Omental fat pad (tissue), 4 donors: Measurements from ENCODE around the gene CUX1. TPM values are rescaled to one million over a fixed set of nuclear protein-coding genes. Genes with fewer than 3 reads are reported as not detected.

Source experiments
- ATAC-seq: fragments of 150-250 bp; one replicate; pipeline ENCODE4 v1.9.1; 2016; ENCODE audit warnings: mild to moderate bottlenecking, moderate library complexity; ENCODE audit not compliant: low FRiP score
- DNase-seq: peaks from one replicate; pipeline ENCODE4 v3.0.0-alpha.2; 2019; ENCODE audit warnings: low spot score
- total RNA-seq, 4 donors: library from RNA; depleted of rRNA; stranded (reverse); fragments of >200 nt; gene quantifications; one replicate each; pipeline ENCODE4 v1.1.0, GENCODE V29; 2016
- TF ChIP-seq, protein P1 (sequence below), 3 donors: fragments of 450-650 bp; IDR thresholded peaks; one replicate each; pipeline ENCODE4 v1.5.1; 2016 to 2017; ENCODE audit warnings: antibody characterized with exemption in 3 of 3, mild to moderate bottlenecking in 3 of 3, moderate library complexity in 2 of 3

The CUX1 gene
- total RNA-seq, 4 donors from 2014 or later: 67.6 to 141 (median 75.7) TPM

DNA sequence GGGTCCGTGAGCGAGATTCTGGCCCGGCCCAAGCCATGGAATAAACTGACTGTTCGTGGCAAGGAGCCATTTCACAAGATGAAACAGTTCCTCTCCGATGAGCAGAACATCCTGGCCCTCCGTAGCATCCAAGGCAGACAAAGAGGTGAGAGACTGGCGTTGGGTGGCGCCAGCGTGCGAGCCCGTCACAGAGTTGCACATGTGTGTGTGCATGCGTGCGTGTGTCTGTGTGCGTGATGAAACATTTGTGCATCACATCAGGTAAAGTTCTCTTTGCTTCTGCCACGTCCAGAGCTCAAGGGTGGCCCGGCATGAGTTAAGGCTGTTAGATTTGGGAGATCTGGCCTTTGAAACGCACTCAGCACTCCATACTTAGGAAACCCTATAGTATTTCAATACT, 379.7 kb downstream of the CUX1 start:
- TF ChIP-seq, protein P1, sequence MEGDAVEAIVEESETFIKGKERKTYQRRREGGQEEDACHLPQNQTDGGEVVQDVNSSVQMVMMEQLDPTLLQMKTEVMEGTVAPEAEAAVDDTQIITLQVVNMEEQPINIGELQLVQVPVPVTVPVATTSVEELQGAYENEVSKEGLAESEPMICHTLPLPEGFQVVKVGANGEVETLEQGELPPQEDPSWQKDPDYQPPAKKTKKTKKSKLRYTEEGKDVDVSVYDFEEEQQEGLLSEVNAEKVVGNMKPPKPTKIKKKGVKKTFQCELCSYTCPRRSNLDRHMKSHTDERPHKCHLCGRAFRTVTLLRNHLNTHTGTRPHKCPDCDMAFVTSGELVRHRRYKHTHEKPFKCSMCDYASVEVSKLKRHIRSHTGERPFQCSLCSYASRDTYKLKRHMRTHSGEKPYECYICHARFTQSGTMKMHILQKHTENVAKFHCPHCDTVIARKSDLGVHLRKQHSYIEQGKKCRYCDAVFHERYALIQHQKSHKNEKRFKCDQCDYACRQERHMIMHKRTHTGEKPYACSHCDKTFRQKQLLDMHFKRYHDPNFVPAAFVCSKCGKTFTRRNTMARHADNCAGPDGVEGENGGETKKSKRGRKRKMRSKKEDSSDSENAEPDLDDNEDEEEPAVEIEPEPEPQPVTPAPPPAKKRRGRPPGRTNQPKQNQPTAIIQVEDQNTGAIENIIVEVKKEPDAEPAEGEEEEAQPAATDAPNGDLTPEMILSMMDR (IDR thresholded peaks at IDR 0.05): no peak
- DNase-seq: no peak
- no peak for ATAC-seq

- TF ChIP-seq, protein P1 (IDR thresholded peaks at IDR 0.05): no peak
- DNase-seq: no peak
- ATAC-seq: no peak
These were observed 380.2 kb downstream of the CUX1 start for GRCh38 chr7:102197599-102197998.

DNA sequence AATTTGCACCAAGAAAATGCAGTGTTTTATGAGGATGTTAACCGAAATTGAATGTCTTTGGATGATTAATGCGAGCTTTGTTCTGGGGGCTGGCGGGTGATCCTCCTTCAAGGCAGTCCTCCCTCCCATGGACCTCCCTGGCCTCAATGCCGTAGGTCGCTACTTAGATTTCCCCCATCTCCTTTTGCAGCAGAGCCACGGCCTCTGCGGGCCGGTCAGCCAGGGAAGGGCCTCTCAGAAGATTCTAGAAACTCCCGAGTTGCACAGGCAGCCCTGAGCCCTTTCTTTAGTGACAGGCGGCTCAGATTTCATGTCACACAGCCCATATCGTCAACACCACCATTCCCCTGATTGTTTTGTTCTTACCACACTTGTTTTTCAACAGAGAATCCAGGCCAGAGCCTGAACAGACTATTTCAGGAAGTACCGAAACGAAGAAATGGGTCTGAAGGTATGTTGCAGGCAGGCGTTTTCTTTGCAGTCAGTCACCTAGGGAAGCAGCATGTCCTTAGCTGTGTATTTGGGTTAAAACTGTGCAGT, 381.1 kb downstream of the CUX1 start:
- TF ChIP-seq, protein P1 (IDR thresholded peaks at IDR 0.05): no peak
- ATAC-seq (no peak), DNase-seq (no peak)

DNA sequence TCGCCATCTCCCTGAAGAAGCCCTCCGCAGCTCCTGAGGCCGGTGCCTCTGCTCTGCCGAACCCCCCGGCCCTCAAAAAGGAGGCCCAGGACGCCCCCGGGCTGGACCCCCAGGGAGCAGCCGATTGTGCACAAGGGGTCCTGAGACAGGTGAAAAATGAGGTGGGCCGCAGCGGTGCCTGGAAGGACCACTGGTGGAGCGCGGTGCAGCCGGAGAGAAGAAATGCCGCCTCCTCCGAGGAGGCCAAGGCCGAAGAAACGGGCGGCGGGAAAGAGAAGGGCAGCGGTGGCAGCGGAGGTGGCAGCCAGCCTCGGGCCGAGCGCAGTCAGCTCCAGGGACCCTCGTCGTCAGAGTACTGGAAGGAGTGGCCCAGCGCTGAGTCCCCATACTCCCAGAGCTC, 384.1 kb downstream of the CUX1 start:
- DNase-seq (no peak), ATAC-seq (no peak)
- TF ChIP-seq, protein P1 (IDR thresholded peaks at IDR 0.05): no peak

GRCh38 chr7:102202556-102202955, 385.1 kb downstream of the CUX1 start:
- DNase-seq (no peak), ATAC-seq (no peak)
- TF ChIP-seq, protein P1 (IDR thresholded peaks at IDR 0.05): no peak

GRCh38 chr7:102203218-102203617, 385.8 kb downstream of the CUX1 start:
- TF ChIP-seq, protein P1 (IDR thresholded peaks at IDR 0.05): no peak
- DNase-seq: no peak
- ATAC-seq: no peak

- no peak for ATAC-seq
- DNase-seq: no peak
- TF ChIP-seq, protein P1 (IDR thresholded peaks at IDR 0.05): no peak
These were observed 386.8 kb downstream of the CUX1 start for GRCh38 chr7:102204212-102204611.
